ENCODE results near the gene GTF3C5. TPM values are rescaled to one million over a fixed set of nuclear protein-coding genes. Genes with fewer than 3 reads are reported as not detected.
"Not testable (repeated sequence)": the region's sequence is repeated elsewhere in the genome, so short reads cannot be mapped to it uniquely, and the experiment has no call there.

Gene GTF3C5
- total RNA-seq, 4 donors from 2014 or later: 44.2 to 90.2 (median 55.4) TPM

DNA sequence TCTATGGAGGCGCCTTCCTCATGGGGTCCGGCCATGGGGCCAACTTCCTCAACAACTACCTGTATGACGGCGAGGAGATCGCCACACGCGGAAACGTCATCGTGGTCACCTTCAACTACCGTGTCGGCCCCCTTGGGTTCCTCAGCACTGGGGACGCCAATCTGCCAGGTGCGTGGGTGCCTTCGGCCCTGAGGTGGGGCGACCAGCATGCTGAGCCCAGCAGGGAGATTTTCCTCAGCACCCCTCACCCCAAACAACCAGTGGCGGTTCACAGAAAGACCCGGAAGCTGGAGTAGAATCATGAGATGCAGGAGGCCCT lies 34.2 kb downstream of the GTF3C5 start:
- intact Hi-C loops (cut with DNase I; ENCODE audit: low total_unique reads): no loop called here
- no peak for DNase-seq (ENCODE audit: low spot score in 2 of 2)
- no peak for TF ChIP-seq POLR2A (IDR thresholded peaks at IDR 0.05)
- TF ChIP-seq, protein P1, sequence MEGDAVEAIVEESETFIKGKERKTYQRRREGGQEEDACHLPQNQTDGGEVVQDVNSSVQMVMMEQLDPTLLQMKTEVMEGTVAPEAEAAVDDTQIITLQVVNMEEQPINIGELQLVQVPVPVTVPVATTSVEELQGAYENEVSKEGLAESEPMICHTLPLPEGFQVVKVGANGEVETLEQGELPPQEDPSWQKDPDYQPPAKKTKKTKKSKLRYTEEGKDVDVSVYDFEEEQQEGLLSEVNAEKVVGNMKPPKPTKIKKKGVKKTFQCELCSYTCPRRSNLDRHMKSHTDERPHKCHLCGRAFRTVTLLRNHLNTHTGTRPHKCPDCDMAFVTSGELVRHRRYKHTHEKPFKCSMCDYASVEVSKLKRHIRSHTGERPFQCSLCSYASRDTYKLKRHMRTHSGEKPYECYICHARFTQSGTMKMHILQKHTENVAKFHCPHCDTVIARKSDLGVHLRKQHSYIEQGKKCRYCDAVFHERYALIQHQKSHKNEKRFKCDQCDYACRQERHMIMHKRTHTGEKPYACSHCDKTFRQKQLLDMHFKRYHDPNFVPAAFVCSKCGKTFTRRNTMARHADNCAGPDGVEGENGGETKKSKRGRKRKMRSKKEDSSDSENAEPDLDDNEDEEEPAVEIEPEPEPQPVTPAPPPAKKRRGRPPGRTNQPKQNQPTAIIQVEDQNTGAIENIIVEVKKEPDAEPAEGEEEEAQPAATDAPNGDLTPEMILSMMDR (IDR thresholded peaks at IDR 0.05): no peak
- WGBS, 2 donors: 94 to 96% methylated on average over 9 to 17 of the region's 17 CpGs
- no peak overlapping the region for H3K4me3 ChIP-seq (ENCODE audit: low read depth, poor library complexity, severe bottlenecking)

DNA sequence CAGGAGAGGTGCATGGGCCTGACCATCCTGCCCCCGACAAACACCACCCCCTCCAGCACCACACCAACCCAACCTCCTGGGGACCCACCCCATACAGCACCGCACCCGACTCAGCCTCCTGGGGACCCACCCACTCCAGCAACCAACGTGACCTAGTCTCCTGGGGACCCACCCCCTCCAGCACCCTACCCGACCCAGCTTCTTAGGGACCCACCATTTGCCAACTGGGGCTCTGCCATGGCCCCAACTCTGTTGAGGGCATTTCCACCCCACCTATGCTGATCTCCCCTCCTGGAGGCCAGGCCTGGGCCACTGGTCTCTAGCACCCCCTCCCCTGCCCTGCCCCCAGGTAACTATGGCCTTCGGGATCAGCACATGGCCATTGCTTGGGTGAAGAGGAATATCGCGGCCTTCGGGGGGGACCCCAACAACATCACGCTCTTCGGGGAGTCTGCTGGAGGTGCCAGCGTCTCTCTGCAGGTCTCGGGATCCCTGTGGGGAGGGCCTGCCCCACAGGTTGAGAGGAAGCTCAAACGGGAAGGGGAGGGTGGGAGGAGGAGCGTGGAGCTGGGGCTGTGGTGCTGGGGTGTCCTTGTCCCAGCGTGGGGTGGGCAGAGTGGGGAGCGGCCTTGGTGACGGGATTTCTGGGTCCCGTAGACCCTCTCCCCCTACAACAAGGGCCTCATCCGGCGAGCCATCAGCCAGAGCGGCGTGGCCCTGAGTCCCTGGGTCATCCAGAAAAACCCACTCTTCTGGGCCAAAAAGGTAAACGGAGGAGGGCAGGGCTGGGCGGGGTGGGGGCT lies 35.6 kb downstream of the GTF3C5 start:
- H3K4me3 ChIP-seq (ENCODE audit: low read depth, poor library complexity, severe bottlenecking): no peak overlapping the region
- WGBS, 2 donors: 91 to 92% methylated on average over 24 to 25 of the region's 25 CpGs
- DNase-seq (ENCODE audit: low spot score in 2 of 2): no peak
- TF ChIP-seq, protein P1 (IDR thresholded peaks at IDR 0.05): no peak
- intact Hi-C loops (cut with DNase I; ENCODE audit: low total_unique reads): no loop called here

DNA sequence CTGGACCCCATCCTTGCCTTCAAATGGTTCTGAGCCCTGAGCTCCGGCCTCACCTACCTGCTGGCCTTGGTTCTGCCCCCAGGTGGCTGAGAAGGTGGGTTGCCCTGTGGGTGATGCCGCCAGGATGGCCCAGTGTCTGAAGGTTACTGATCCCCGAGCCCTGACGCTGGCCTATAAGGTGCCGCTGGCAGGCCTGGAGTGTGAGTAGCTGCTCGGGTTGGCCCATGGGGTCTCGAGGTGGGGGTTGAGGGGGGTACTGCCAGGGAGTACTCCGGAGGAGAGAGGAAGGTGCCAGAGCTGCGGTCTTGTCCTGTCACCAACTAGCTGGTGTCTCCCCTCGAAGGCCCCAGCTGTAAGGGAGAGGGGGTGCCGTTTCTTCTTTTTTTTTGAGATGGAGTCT lies 36.2 kb downstream of the GTF3C5 start:
- WGBS, 2 donors: 95% methylated on average over 11 of the region's 11 CpGs
- intact Hi-C loops (cut with DNase I; ENCODE audit: low total_unique reads): no loop called here
- no peak overlapping the region for H3K4me3 ChIP-seq (ENCODE audit: low read depth, poor library complexity, severe bottlenecking)
- DNase-seq (ENCODE audit: low spot score in 2 of 2): no peak
- TF ChIP-seq, protein P1 (IDR thresholded peaks at IDR 0.05): no peak
- no peak for TF ChIP-seq POLR2A (IDR thresholded peaks at IDR 0.05)

DNA sequence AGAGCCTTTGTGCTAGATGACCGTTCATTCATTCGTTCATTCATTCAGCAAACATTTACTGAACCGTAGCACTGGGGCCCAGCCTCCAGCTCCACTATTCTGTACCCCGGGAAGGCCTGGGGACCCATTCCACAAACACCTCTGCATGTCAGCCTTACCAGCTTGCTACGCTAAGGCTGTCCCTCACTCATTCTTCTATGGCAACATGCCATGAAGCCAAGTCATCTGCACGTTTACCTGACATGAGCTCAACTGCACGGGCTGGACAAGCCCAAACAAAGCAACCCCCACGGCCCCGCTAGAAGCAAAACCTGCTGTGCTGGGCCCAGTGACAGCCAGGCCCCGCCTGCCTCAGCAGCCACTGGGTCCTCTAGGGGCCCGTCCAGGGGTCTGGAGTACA lies 37.0 kb downstream of the GTF3C5 start:
- 58 to 62% methylated on average over 11 of the region's 11 CpGs for WGBS, 2 donors
- no peak overlapping the region for H3K4me3 ChIP-seq (ENCODE audit: low read depth, poor library complexity, severe bottlenecking)
- DNase-seq (ENCODE audit: low spot score in 2 of 2): no peak
- intact Hi-C loops (cut with DNase I; ENCODE audit: low total_unique reads): no loop called here
- no peak for TF ChIP-seq POLR2A (IDR thresholded peaks at IDR 0.05)
- TF ChIP-seq, protein P1 (IDR thresholded peaks at IDR 0.05): no peak

DNA sequence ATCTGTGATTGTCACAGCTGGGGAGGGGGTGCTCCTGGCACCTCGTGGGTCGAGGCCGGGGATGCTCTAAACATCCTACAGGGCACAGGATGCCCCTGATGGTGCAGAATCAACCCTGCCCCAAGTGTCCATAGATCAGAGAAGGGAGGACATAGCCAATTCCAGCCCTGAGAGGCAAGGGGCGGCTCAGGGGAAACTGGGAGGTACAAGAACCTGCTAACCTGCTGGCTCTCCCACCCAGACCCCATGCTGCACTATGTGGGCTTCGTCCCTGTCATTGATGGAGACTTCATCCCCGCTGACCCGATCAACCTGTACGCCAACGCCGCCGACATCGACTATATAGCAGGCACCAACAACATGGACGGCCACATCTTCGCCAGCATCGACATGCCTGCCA lies 37.6 kb downstream of the GTF3C5 start:
- DNase-seq (ENCODE audit: low spot score in 2 of 2); H3K4me3 ChIP-seq (ENCODE audit: low read depth, poor library complexity, severe bottlenecking); intact Hi-C loops (cut with DNase I; ENCODE audit: low total_unique reads): not testable (repeated sequence)
- WGBS, 2 donors: 100% methylated on average over 1 to 2 of the region's 15 CpGs

DNA sequence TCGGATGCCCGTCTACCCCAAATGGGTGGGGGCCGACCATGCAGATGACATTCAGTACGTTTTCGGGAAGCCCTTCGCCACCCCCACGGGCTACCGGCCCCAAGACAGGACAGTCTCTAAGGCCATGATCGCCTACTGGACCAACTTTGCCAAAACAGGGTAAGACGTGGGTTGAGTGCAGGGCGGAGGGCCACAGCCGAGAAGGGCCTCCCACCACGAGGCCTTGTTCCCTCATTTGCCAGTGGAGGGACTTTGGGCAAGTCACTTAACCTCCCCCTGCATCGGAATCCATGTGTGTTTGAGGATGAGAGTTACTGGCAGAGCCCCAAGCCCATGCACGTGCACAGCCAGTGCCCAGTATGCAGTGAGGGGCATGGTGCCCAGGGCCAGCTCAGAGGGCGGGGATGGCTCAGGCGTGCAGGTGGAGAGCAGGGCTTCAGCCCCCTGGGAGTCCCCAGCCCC lies 39.7 kb downstream of the GTF3C5 start:
- 86 to 94% methylated on average over 15 to 17 of the region's 17 CpGs for WGBS, 2 donors
- DNase-seq (ENCODE audit: low spot score in 2 of 2); intact Hi-C loops (cut with DNase I; ENCODE audit: low total_unique reads); H3K4me3 ChIP-seq (ENCODE audit: low read depth, poor library complexity, severe bottlenecking): not testable (repeated sequence)

DNA sequence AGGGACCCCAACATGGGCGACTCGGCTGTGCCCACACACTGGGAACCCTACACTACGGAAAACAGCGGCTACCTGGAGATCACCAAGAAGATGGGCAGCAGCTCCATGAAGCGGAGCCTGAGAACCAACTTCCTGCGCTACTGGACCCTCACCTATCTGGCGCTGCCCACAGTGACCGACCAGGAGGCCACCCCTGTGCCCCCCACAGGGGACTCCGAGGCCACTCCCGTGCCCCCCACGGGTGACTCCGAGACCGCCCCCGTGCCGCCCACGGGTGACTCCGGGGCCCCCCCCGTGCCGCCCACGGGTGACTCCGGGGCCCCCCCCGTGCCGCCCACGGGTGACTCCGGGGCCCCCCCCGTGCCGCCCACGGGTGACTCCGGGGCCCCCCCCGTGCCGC lies 40.2 kb downstream of the GTF3C5 start:
- intact Hi-C loops (cut with DNase I; ENCODE audit: low total_unique reads); DNase-seq (ENCODE audit: low spot score in 2 of 2): not testable (repeated sequence)
- 82 to 96% methylated on average over 7 to 14 of the region's 31 CpGs for WGBS, 2 donors

More for the DNA sequence above, 40.2 kb downstream of the GTF3C5 start:
- H3K4me3 ChIP-seq (ENCODE audit: low read depth, poor library complexity, severe bottlenecking): not testable (repeated sequence)
